Mesenchymal stem cell (in vitro differentiated cells and primary cell): Measurements from ENCODE around the gene YWHAG.

Source experiments
- DNase-seq: peaks from one replicate; pipeline ENCODE4 v3.0.0-alpha.2; 2013
- H2AFZ ChIP-seq: one replicate; pipeline ENCODE4 v1.6.1; 2013; ENCODE audit warnings: low read depth, mild to moderate bottlenecking, control low read depth, inconsistent platforms, low read length, moderate library complexity
- H2AK5ac ChIP-seq: 2 replicates; pipeline ENCODE4 v1.6.1; 2013; ENCODE audit warnings: low read length, moderate library complexity, mild to moderate bottlenecking, inconsistent platforms; ENCODE audit not compliant: severe bottlenecking
- H2BK120ac ChIP-seq: one replicate; pipeline ENCODE4 v1.6.1; 2013; ENCODE audit warnings: low read depth, mild to moderate bottlenecking, inconsistent platforms, low read length, moderate library complexity
- H2BK12ac ChIP-seq, 2 experiments: one replicate each; pipeline ENCODE4 v1.6.1; 2013; ENCODE audit warnings: inconsistent platforms in 2 of 2, low read length in 2 of 2, mild to moderate bottlenecking in 2 of 2, moderate library complexity in 2 of 2, control low read depth in 1 of 2
- H2BK15ac ChIP-seq: one replicate; pipeline ENCODE4 v1.6.1; 2013; ENCODE audit warnings: mild to moderate bottlenecking, low read depth, inconsistent platforms; ENCODE audit not compliant: poor library complexity, severe bottlenecking
- H2BK5ac ChIP-seq: 2 replicates; pipeline ENCODE4 v1.6.1; 2013; ENCODE audit warnings: low read depth, mild to moderate bottlenecking, low read length, control low read depth, inconsistent platforms; ENCODE audit not compliant: poor library complexity, severe bottlenecking
- H3K14ac ChIP-seq, 2 experiments: one replicate each; pipeline ENCODE4 v1.6.1; 2013; ENCODE audit warnings: inconsistent platforms in 2 of 2, low read length in 2 of 2, control low read depth in 1 of 2, mild to moderate bottlenecking in 1 of 2, moderate library complexity in 1 of 2
- H3K18ac ChIP-seq, 2 experiments: one replicate each; pipeline ENCODE4 v1.6.1; 2013; ENCODE audit warnings: inconsistent platforms in 2 of 2, low read length in 2 of 2, control low read depth in 1 of 2, low read depth in 1 of 2, mild to moderate bottlenecking in 1 of 2
- H3K23ac ChIP-seq, 2 experiments: one replicate each; pipeline ENCODE4 v1.6.1; 2013; ENCODE audit warnings: inconsistent platforms in 2 of 2, low read length in 2 of 2, mild to moderate bottlenecking in 2 of 2, moderate library complexity in 2 of 2, control low read depth in 1 of 2
- H3K27ac ChIP-seq: 2 replicates; pipeline ENCODE4 v1.5.1; 2013; ENCODE audit warnings: mild to moderate bottlenecking, moderate library complexity, low read length, control low read depth, inconsistent platforms; ENCODE audit not compliant: poor library complexity, severe bottlenecking
- H3K27me3 ChIP-seq, 2 experiments: 2 replicates each; pipeline versions ENCODE4 v1.6.1 to v1.7.0; 2013; ENCODE audit warnings: low read length in 2 of 2, mild to moderate bottlenecking in 2 of 2, moderate library complexity in 2 of 2, control low read depth in 1 of 2, inconsistent platforms in 1 of 2; ENCODE audit not compliant: control insufficient read depth in 1 of 2, insufficient read depth in 1 of 2
- H3K36me3 ChIP-seq, 2 experiments: 2 replicates each; pipeline versions ENCODE4 v1.6.1 to v1.7.0; 2013; ENCODE audit warnings: low read length in 2 of 2, control low read depth in 1 of 2, inconsistent platforms in 1 of 2, low read depth in 1 of 2, mild to moderate bottlenecking in 1 of 2; ENCODE audit not compliant: insufficient read depth in 2 of 2, control insufficient read depth in 1 of 2
- H3K4ac ChIP-seq, 2 experiments: one replicate each; pipeline ENCODE4 v1.6.1; 2013; ENCODE audit warnings: inconsistent platforms in 2 of 2, low read length in 2 of 2, mild to moderate bottlenecking in 2 of 2, moderate library complexity in 2 of 2, control low read depth in 1 of 2, low read depth in 1 of 2
- H3K4me1 ChIP-seq: 2 replicates; pipeline ENCODE4 v1.6.1; 2013; ENCODE audit warnings: low read depth, low read length, control low read depth; ENCODE audit not compliant: control insufficient read depth, insufficient read depth
- H3K4me2 ChIP-seq: 2 replicates; pipeline ENCODE4 v1.6.1; 2013; ENCODE audit warnings: low read length, mild to moderate bottlenecking, inconsistent platforms; ENCODE audit not compliant: poor library complexity, severe bottlenecking
- H3K4me3 ChIP-seq, 2 experiments: 2 replicates each; pipeline versions ENCODE4 v1.5.1 to v1.7.0; 2013; ENCODE audit warnings: low read length in 2 of 2, mild to moderate bottlenecking in 2 of 2, control low read depth in 1 of 2, low read depth in 1 of 2; ENCODE audit not compliant: insufficient read depth in 1 of 2
- H3K79me1 ChIP-seq: replicated peaks from 2 replicates; pipeline ENCODE4 v1.6.1; 2013; ENCODE audit warnings: mild to moderate bottlenecking, control low read depth, low read length, inconsistent platforms; ENCODE audit not compliant: poor library complexity, severe bottlenecking
- H3K9ac ChIP-seq: 2 replicates; pipeline ENCODE4 v1.7.0; 2013; ENCODE audit warnings: mild to moderate bottlenecking, low read length, moderate library complexity
- H3K9me3 ChIP-seq: 2 replicates; pipeline ENCODE4 v1.7.0; 2013; ENCODE audit warnings: mild to moderate bottlenecking, low read length; ENCODE audit not compliant: control insufficient read depth
- H4K8ac ChIP-seq: one replicate; pipeline ENCODE4 v1.6.1; 2013; ENCODE audit warnings: inconsistent platforms, mild to moderate bottlenecking, low read length, moderate library complexity
- H4K91ac ChIP-seq: one replicate; pipeline ENCODE4 v1.6.1; 2013; ENCODE audit warnings: mild to moderate bottlenecking, low read length, inconsistent platforms
- WGBS: methylation state at CpG from one replicate; pipeline ENCODE4 v1.1.7; 2013; ENCODE audit warnings: mixed read lengths; 5-methylcytosine and 5-hydroxymethylcytosine counted together

YWHAG gene

DNA sequence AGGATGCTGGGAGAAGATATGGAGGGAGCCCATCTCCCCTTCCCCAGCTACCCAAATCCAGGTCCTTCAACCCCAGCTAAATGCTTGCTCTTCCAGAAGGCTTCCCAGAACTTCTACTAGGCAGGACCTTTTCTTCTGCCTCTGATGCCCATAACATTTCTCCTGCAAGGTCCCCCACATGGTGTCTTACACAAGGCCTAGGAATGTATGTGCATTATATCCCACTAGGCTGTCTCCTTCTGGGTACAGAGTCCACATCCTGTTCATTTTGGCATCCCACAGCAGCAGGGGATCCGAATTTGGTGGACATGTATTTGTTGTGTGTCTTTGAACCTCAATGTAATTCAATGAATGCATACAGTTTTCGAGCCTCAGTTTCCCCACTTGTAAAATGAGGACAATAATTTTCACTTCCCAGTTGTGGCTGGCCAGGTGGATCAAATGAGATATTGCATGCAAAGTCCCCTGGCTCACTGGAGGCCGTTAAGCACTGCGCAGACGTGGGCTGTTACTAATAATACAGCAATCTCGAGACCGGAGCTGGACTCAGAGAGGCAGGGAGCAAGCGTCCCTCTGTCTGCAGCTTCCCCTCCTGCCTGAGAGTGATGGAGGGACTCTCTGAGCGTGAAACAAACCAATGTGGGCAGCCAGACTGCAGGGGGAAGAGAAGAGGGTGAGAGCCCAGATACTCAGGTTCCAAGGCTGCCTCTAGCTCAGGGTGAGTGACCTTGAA, 18.6 kb upstream of the YWHAG start:
- H3K14ac ChIP-seq = peak overlapping the region in 1 of 2 experiments; percentile 41
- no peak overlapping the region for H3K4ac ChIP-seq
- H3K79me1 ChIP-seq = no peaks in the 10 kb centered on the region
- no peaks in the 10 kb centered on the region for H3K36me3 ChIP-seq
- H2AFZ ChIP-seq = peak overlapping the region; percentile 60
- 85% methylated on average over 9 of the region's 9 CpGs for WGBS
- H3K23ac ChIP-seq = peak overlapping the region in 1 of 2 experiments; percentile 26
- H3K27me3 ChIP-seq = no peaks in the 10 kb centered on the region
- no peaks in the 10 kb centered on the region for H3K9me3 ChIP-seq
- no peak overlapping the region for H4K91ac ChIP-seq
- peaks cover 25% of the 10 kb centered on the region for H3K4me1 ChIP-seq
- no peak overlapping the region for H3K4me2 ChIP-seq
- DNase-seq = no peak
- H2AK5ac ChIP-seq = no peak overlapping the region
- H2BK12ac ChIP-seq = peak overlapping the region in 1 of 2 experiments; percentile 81
- H3K27ac ChIP-seq = no peak overlapping the region
- H4K8ac ChIP-seq = peak overlapping the region; percentile 52
- no peak overlapping the region for H2BK120ac ChIP-seq
- no peak overlapping the region for H2BK5ac ChIP-seq
- peak overlapping the region; percentile 29 for H3K9ac ChIP-seq
- no peak overlapping the region for H3K4me3 ChIP-seq
- H2BK15ac ChIP-seq = no peak overlapping the region
- H3K18ac ChIP-seq = no peak overlapping the region

DNA sequence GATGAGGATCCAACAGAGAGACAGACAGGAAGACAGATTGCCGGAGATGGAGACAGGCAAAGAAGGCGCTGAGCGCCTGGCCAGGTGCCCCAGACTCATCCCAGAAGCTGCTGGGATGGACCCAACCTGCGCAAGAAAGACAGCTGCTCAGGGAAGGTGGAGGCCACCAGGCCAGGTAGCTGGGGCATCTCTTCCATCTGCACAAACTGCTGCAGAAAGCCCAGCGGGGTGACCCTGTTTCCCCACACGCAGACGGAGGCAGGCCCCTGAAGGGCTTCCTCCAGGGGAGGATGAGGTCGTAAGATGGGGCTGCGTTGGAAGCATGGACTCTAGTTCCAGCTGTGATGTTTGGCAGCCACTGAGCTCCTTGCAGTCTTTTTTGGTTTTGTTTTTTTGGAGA, 16.5 kb upstream of the YWHAG start:
- 98% methylated on average over 9 of the region's 9 CpGs for WGBS
- no peak for DNase-seq
- H3K27ac ChIP-seq = no peak overlapping the region
- H3K4ac ChIP-seq = no peak overlapping the region
- no peak overlapping the region for H3K23ac ChIP-seq
- no peak overlapping the region for H2BK120ac ChIP-seq
- H4K8ac ChIP-seq = no peak overlapping the region
- H3K79me1 ChIP-seq = no peaks in the 10 kb centered on the region
- no peak overlapping the region for H2BK5ac ChIP-seq
- no peak overlapping the region for H4K91ac ChIP-seq
- H2AFZ ChIP-seq = no peak overlapping the region
- H3K9me3 ChIP-seq = no peaks in the 10 kb centered on the region
- H3K9ac ChIP-seq = no peak overlapping the region
- H3K4me1 ChIP-seq = peaks cover 19% of the 10 kb centered on the region
- no peak overlapping the region for H3K4me2 ChIP-seq
- H3K36me3 ChIP-seq = no peaks in the 10 kb centered on the region
- H2AK5ac ChIP-seq = peak overlapping the region; percentile 9
- no peak overlapping the region for H2BK15ac ChIP-seq
- H3K18ac ChIP-seq = no peak overlapping the region
- H3K27me3 ChIP-seq = no peaks in the 10 kb centered on the region
- peak overlapping the region in 1 of 2 experiments; percentile 12 for H2BK12ac ChIP-seq
- H3K4me3 ChIP-seq = no peak overlapping the region
- no peak overlapping the region for H3K14ac ChIP-seq

GRCh38 chr7:76372984-76373833, 14.4 kb upstream of the YWHAG start:
- no peaks in the 10 kb centered on the region for H3K9me3 ChIP-seq
- H3K4ac ChIP-seq = peak overlapping the region; percentile 81 to 90
- no peak overlapping the region for H3K23ac ChIP-seq
- H3K36me3 ChIP-seq = no peaks in the 10 kb centered on the region
- H2AFZ ChIP-seq = no peak overlapping the region
- H3K14ac ChIP-seq = no peak overlapping the region
- peak overlapping the region; percentile 64 to 67 for H3K18ac ChIP-seq
- H3K4me3 ChIP-seq = no peak overlapping the region
- peaks cover 18% of the 10 kb centered on the region for H3K4me1 ChIP-seq
- H2AK5ac ChIP-seq = peak overlapping the region; percentile 90
- no peak overlapping the region for H2BK5ac ChIP-seq
- peak overlapping the region; percentile 82 for H2BK120ac ChIP-seq
- H3K9ac ChIP-seq = peak overlapping the region; percentile 59
- peak overlapping the region; percentile 83 for H2BK15ac ChIP-seq
- no peak overlapping the region for H3K4me2 ChIP-seq
- peak overlapping the region; percentile 92 for H4K91ac ChIP-seq
- peaks cover 0 to 4% of the 10 kb centered on the region in 2 experiments for H3K27me3 ChIP-seq
- 51% methylated on average over 9 of the region's 9 CpGs for WGBS
- H3K27ac ChIP-seq = no peak overlapping the region
- peak overlapping the region; percentile 77 for H4K8ac ChIP-seq
- H3K79me1 ChIP-seq = no peaks in the 10 kb centered on the region
- H2BK12ac ChIP-seq = peak overlapping the region; percentile 49 to 92
- peak; percentile 94 for DNase-seq

GRCh38 chr7:76371396-76371795, 12.6 kb upstream of the YWHAG start:
- no peak overlapping the region for H3K23ac ChIP-seq
- H3K9ac ChIP-seq = no peak overlapping the region
- H3K4me3 ChIP-seq = no peak overlapping the region
- no peak overlapping the region for H2AFZ ChIP-seq
- no peak overlapping the region for H3K4ac ChIP-seq
- no peak overlapping the region for H2BK5ac ChIP-seq
- H2BK120ac ChIP-seq = no peak overlapping the region
- H3K27me3 ChIP-seq = peaks cover 0 to 4% of the 10 kb centered on the region in 2 experiments
- no peaks in the 10 kb centered on the region for H3K79me1 ChIP-seq
- H3K14ac ChIP-seq = no peak overlapping the region
- no peak overlapping the region for H2BK15ac ChIP-seq
- H3K4me1 ChIP-seq = peaks cover 11% of the 10 kb centered on the region
- no peak overlapping the region for H3K4me2 ChIP-seq
- no peak overlapping the region for H3K27ac ChIP-seq
- H3K36me3 ChIP-seq = no peaks in the 10 kb centered on the region
- H4K8ac ChIP-seq = no peak overlapping the region
- no peak overlapping the region for H3K18ac ChIP-seq
- H2AK5ac ChIP-seq = peak overlapping the region; percentile 27
- 97% methylated on average over 3 of the region's 3 CpGs for WGBS
- no peak overlapping the region for H2BK12ac ChIP-seq
- H4K91ac ChIP-seq = no peak overlapping the region
- H3K9me3 ChIP-seq = no peaks in the 10 kb centered on the region
- no peak for DNase-seq
